RWPE1 (cell line): ENCODE measurements around the gene HIRA.

Experiments used
- CTCF ChIA-PET: fragments of 350-600 bp; sonication (Branson Sonifier 250); formaldehyde crosslinking; extraction: SDS; loops from one replicate; lab custom pipeline; 2021; lab: Yijun Ruan, JAX
- POLR2A ChIA-PET: fragments of 400-600 bp; formaldehyde crosslinking; extraction: SDS; loops from one replicate; lab custom pipeline; 2020; ENCODE audit warnings: antibody characterized with exemption; ENCODE audit not compliant: low non-redundant PET; lab: Yijun Ruan, JAX
- DNase-seq: peaks from one replicate; pipeline ENCODE4 v3.0.0; 2012; ENCODE audit warnings: low spot score
- H3K27ac ChIP-seq: fragments of 450-650 bp; 2 replicates; pipeline ENCODE4 v1.5.1; 2017
- TF ChIP-seq, protein P1 (sequence below): fragments of 450-650 bp; conservative IDR thresholded peaks from 2 replicates; pipeline ENCODE4 v1.5.1; 2017; ENCODE audit warnings: low read depth, mild to moderate bottlenecking

HIRA gene

DNA sequence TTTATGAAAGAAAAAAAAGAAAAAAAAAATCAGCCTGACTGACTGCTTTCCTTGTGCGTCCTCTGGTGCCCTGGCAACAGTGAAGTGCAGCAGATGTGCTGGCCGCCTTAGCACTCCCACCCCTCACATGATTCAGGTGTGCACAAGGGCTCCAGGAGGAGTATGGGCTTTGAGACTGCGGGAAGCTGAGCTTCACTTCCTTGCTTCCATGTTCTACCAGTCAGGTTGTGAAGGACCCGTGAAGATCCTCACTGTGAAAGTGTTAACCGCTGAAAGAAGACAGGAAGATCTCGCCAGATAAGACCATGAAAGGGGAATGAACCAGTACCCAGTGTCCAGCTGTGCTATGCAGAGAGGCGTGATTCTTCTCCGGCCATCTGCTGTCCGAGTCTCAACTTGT, 48.2 kb downstream of the HIRA start:
- CTCF ChIA-PET: no interaction called here

GRCh38 chr22:19382240-19382639, 49.3 kb downstream of the HIRA start:
- H3K27ac ChIP-seq: no peak overlapping the region
- TF ChIP-seq, protein P1, sequence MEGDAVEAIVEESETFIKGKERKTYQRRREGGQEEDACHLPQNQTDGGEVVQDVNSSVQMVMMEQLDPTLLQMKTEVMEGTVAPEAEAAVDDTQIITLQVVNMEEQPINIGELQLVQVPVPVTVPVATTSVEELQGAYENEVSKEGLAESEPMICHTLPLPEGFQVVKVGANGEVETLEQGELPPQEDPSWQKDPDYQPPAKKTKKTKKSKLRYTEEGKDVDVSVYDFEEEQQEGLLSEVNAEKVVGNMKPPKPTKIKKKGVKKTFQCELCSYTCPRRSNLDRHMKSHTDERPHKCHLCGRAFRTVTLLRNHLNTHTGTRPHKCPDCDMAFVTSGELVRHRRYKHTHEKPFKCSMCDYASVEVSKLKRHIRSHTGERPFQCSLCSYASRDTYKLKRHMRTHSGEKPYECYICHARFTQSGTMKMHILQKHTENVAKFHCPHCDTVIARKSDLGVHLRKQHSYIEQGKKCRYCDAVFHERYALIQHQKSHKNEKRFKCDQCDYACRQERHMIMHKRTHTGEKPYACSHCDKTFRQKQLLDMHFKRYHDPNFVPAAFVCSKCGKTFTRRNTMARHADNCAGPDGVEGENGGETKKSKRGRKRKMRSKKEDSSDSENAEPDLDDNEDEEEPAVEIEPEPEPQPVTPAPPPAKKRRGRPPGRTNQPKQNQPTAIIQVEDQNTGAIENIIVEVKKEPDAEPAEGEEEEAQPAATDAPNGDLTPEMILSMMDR: no peak
- ChIA-PET CTCF (no interaction called here), POLR2A (no interaction called here)
- DNase-seq: no peak

More for the DNA sequence above, 48.2 kb downstream of the HIRA start:
- no peak overlapping the region for H3K27ac ChIP-seq
- DNase-seq: no peak
- TF ChIP-seq, protein P1: no peak
- POLR2A ChIA-PET: no interaction called here

DNA sequence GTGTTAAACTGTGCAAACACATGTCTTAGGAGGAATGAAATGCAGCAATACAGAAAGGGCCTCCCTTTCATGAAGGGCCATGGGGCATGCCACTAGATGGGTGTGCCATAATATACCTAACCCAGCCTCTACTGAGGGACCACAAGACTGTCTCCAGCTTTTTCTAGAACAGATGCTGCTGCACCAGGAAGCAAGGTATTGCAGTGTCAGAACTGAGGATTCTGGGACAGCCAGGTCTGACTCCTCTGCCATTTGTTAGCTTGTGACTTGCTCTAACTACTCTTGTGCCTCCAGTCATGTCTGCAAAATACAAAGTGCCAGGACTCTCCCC, 53.2 kb downstream of the HIRA start:
- TF ChIP-seq, protein P1: no peak
- no peak for DNase-seq
- H3K27ac ChIP-seq: no peak overlapping the region
- ChIA-PET POLR2A (no interaction called here), CTCF (no interaction called here)

DNA sequence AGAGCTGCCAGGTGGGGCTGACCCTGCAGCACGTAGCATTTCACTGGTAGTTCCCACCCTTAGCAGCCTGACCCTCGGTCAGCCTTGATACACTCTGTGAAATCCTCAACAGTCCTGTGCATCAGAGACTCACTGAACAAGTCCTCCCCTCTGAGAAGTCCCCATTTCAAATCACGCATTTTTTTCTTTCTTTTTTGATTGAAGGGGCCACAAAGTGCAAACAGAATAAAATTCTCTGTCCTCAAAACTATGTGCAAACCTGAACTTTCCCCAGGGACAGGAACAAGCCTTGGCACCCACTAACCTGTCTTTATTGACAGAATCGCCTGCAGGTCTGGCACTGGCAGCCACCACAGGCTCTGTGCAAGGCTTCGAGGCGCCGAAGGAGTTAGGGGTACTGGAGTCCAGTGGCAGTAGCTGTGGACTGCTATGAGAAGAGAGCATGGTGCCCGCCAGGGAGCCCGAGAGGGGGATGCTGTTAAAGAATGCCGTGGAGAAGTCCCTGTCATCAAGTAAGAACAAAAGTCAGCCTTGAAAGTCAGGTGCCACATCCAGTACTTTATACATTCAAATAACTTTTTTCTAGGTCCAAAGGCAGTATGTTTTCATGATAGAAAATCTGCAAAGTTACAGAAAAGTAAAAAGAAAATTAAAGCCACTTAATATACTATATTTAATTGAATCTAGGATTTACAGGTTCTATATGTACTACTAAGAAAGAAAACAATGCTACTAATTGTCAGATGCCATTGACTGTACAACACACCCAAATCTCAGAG, 53.8 kb downstream of the HIRA start:
- H3K27ac ChIP-seq: no peak overlapping the region
- ChIA-PET CTCF (no interaction called here), POLR2A (no interaction called here)
- no peak for DNase-seq
- TF ChIP-seq, protein P1: no peak

- DNase-seq: no peak
- TF ChIP-seq, protein P1: no peak
- no peak overlapping the region for H3K27ac ChIP-seq
- POLR2A ChIA-PET: no interaction called here
- CTCF ChIA-PET: no interaction called here
Measured at GRCh38 chr22:19376971-19377370, 54.6 kb downstream of the HIRA start.

DNA sequence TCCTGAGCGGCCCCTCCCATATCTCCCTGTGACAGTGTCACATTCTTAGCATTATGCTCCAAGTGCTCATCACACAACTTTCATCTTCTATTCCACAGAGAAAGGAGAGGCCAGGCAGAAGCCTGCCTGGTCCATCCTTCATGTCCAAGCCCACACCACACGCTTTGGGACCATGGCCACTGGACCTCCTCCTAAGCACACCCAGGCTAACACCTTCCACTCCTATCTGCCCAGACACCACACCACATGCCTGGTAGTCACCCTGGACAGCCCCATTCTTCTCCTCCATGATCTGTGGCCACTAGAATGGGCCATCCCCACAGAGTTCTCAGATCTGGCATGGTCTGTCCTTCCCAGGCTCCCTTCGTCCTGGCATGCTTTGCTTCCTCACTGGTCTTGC, 55.3 kb downstream of the HIRA start:
- TF ChIP-seq, protein P1: no peak
- no peak for DNase-seq
- no peak overlapping the region for H3K27ac ChIP-seq
- CTCF ChIA-PET: no interaction called here
- POLR2A ChIA-PET: no interaction called here

DNA sequence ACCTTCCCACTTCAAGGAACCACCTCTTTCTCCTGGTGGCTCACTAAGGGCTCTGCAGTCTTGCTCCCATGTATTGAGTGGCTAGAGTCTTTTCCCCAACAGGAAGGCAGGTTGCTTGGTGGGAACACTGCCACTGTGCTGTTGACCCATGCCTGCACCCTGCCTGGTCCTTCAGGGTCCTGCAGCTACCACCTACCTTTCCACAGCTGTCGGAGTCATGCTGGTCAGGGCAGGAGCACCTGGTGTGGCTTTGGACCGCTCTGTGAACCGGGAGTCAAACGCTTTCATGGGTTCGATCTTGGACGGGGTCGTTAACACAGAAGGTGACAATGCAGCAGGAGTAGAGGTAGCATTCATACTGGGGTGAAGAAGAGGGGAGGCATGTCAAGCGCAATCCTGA, 56.1 kb downstream of the HIRA start:
- ChIA-PET CTCF (no interaction called here), POLR2A (no interaction called here)
- H3K27ac ChIP-seq: no peak overlapping the region
- TF ChIP-seq, protein P1: no peak
- DNase-seq: no peak
